HepG2 (cell line): ENCODE data around the gene CR1.

Source experiments
- ATF6 ChIP-seq: sonication (generic); formaldehyde crosslinking; conservative IDR thresholded peaks from 2 replicates; pipeline ENCODE4 v1.4.0; 2020; ENCODE audit warnings: missing genetic modification reagents
- EP300 ChIP-seq, 3 experiments: sonication (generic) in 1 of 3; formaldehyde crosslinking in 1 of 3; IDR thresholded peaks; 2 replicates each; pipeline versions ENCODE4 v1.5.1 to v1.6.1; 2011 to 2020; ENCODE audit warnings: low read depth in 2 of 3, low read length in 2 of 3, borderline replicate concordance in 1 of 3, improper control_type of control experiment in 1 of 3, mild to moderate bottlenecking in 1 of 3, missing genetic modification reagents in 1 of 3, moderate library complexity in 1 of 3
- HCFC1 ChIP-seq: fragments of 150-350 bp; IDR thresholded peaks from 2 replicates; pipeline ENCODE4 v1.6.1; 2014; ENCODE audit warnings: low read depth, low read length
- MAZ ChIP-seq, 2 experiments: sonication (generic) in 1 of 2; formaldehyde crosslinking in 1 of 2; IDR thresholded peaks; 2 replicates each; pipeline versions ENCODE4 v1.5.0 to v1.6.1; 2012 to 2020; ENCODE audit warnings: low read depth in 2 of 2, mild to moderate bottlenecking in 2 of 2, borderline replicate concordance in 1 of 2, improper control_type of control experiment in 1 of 2, low read length in 1 of 2, missing genetic modification reagents in 1 of 2, moderate library complexity in 1 of 2
- MED13 ChIP-seq: sonication (generic); formaldehyde crosslinking; IDR thresholded peaks from 2 replicates; pipeline ENCODE4 v1.5.0; 2020; ENCODE audit warnings: missing genetic modification reagents
- MNT ChIP-seq: fragments of 450-650 bp; IDR thresholded peaks from 2 replicates; pipeline ENCODE4 v1.6.1; 2016
- PBX2 ChIP-seq: IDR thresholded peaks from 2 replicates; pipeline ENCODE4 v1.6.1; 2016; ENCODE audit warnings: control low read depth
- SP2 ChIP-seq: sonication (generic); formaldehyde crosslinking; IDR thresholded peaks from 2 replicates; pipeline ENCODE4 v1.5.1; 2020; ENCODE audit warnings: mild to moderate bottlenecking, missing genetic modification reagents
- ZBTB49 ChIP-seq: sonication (generic); formaldehyde crosslinking; IDR thresholded peaks from 2 replicates; pipeline ENCODE4 v1.4.0; 2020; ENCODE audit warnings: missing genetic modification reagents, borderline replicate concordance

- no peak for TF ChIP-seq SP2 (CRISPR knock-in tag)
- no peak for TF ChIP-seq MAZ (IDR thresholded peaks at IDR 0.05; ENCODE audit: borderline replicate concordance, low read depth, low read length)
- no peak for TF ChIP-seq MAZ (CRISPR knock-in tag; IDR thresholded peaks at IDR 0.05; ENCODE audit: low read depth)
- TF ChIP-seq ATF6 (CRISPR knock-in tag) = no peak
- no peak for TF ChIP-seq PBX2 (CRISPR knock-in tag)
- no peak for TF ChIP-seq MED13
- no peak for TF ChIP-seq HCFC1
- no peak for TF ChIP-seq MNT
- no peak for TF ChIP-seq EP300 (IDR thresholded peaks at IDR 0.05; ENCODE audit: low read depth in 2 of 2, low read length in 2 of 2)
- no peak for TF ChIP-seq EP300 (CRISPR knock-in tag; IDR thresholded peaks at IDR 0.05; ENCODE audit: borderline replicate concordance)
- no peak for TF ChIP-seq ZBTB49 (CRISPR knock-in tag)
These were observed 32.4 kb upstream of the CR1 start for GRCh38 chr1:207463571-207463970.
